ENCODE data around the gene ARHGAP21.

DNA sequence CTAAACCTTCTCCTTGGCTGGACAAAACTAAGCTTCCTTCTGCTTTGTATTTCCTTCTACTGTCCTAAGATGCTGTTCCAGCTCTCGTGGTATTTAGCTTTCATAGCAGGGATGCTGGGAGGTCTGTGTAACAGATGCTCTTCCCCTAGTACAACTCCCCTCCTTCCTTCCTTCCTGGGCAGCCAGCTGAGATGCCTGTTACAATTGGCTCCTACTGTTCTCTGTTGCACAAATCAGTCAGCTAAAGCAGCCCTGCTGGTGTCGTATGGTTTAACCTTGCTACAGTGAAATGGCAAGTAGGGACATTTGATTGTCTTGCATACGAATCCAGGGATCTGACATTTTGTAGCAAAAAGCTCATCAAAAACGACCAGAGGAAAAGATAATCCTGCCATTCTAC lies 143.8 kb downstream of the ARHGAP21 start:
- TF ChIP-seq, protein P1, sequence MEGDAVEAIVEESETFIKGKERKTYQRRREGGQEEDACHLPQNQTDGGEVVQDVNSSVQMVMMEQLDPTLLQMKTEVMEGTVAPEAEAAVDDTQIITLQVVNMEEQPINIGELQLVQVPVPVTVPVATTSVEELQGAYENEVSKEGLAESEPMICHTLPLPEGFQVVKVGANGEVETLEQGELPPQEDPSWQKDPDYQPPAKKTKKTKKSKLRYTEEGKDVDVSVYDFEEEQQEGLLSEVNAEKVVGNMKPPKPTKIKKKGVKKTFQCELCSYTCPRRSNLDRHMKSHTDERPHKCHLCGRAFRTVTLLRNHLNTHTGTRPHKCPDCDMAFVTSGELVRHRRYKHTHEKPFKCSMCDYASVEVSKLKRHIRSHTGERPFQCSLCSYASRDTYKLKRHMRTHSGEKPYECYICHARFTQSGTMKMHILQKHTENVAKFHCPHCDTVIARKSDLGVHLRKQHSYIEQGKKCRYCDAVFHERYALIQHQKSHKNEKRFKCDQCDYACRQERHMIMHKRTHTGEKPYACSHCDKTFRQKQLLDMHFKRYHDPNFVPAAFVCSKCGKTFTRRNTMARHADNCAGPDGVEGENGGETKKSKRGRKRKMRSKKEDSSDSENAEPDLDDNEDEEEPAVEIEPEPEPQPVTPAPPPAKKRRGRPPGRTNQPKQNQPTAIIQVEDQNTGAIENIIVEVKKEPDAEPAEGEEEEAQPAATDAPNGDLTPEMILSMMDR (conservative IDR thresholded peaks at IDR 0.05 in 1 of 2, IDR thresholded peaks at IDR 0.05 in 1 of 2; ENCODE audit: extremely low read depth in 1 of 2, insufficient read depth in 1 of 2, low read depth in 1 of 2, low read length in 2 of 2), result no peak
- TF ChIP-seq EZH2 (IDR thresholded peaks at IDR 0.05; ENCODE audit: borderline replicate concordance, low read length), result no peak

Data from mammary epithelial cell (primary cell).